ENCODE measurements around the gene MRPS9. TPM values are rescaled to one million over a fixed set of nuclear protein-coding genes. Genes with fewer than 3 reads are reported as not detected.

Gene MRPS9
- total and polyA plus RNA-seq, 2 of the 13 experiments (the other 11 are each of a cell fraction or from before 2014, with no cell fraction given) = 31.2 to 91.8 TPM

- in situ Hi-C loops (cut with HindIII; ENCODE audit: extremely low pct_ligation_motif_present, low pct_unique_long_range_greater_than_20kb) (no loop called here), intact Hi-C loops (cut with micrococcal nuclease; ENCODE audit: unreplicated experiment) (no loop called here)
- Histone ChIP-seq H3K4me1 (ENCODE audit: insufficient read depth, low read length) (no peaks in the 10 kb centered on the region), H3K4me3 (replicated peaks in 1 of 3; ENCODE audit: insufficient read depth in 1 of 3, low read depth in 2 of 3, low read length in 3 of 3) (no peak overlapping the region), H2AFZ (ENCODE audit: low read length) (no peak overlapping the region), H3K36me3 (replicated peaks in 1 of 2; ENCODE audit: control insufficient read depth in 1 of 2, insufficient read depth in 2 of 2, low read length in 2 of 2) (peaks cover 6 to 11% of the 10 kb centered on the region in 2 experiments; a peak in 2 of 5 replicates), H4K20me1 (ENCODE audit: insufficient read depth, low read length) (no peaks in the 10 kb centered on the region), H3K27ac (ENCODE audit: extremely low read length, insufficient read depth, low read length) (no peak overlapping the region), H3K4me2 (ENCODE audit: low read depth, low read length) (no peak overlapping the region), H3K9me3 (ENCODE audit: low read length) (no peaks in the 10 kb centered on the region), H3K79me2 (ENCODE audit: insufficient read depth, low read length) (no peaks in the 10 kb centered on the region), H3K9ac (ENCODE audit: insufficient read depth, low read depth, low read length) (no peak overlapping the region), H3K27me3 (ENCODE audit: control insufficient read depth in 1 of 2, insufficient read depth in 2 of 2, low read length in 2 of 2) (no peaks in the 10 kb centered on the region)
- no peak for ATAC-seq
- TF ChIP-seq HIVEP1 (CRISPR knock-in tag; IDR thresholded peaks at IDR 0.05) (no peak), CTCF (CRISPR knock-in tag; IDR thresholded peaks at IDR 0.05) (no peak)
- ChIA-PET CTCF (ENCODE audit: low intra/inter-chr PET ratio, low total read pairs) (no interaction called here), POLR2A (no interaction called here)
- DNase-seq (ENCODE audit: low spot score) = no peak
- BruUV-seq (replicated peaks) = no TSS peak
- no peak for FAIRE-seq
Measured at GRCh38 chr2:105080461-105080860, 42.6 kb downstream of the MRPS9 start.

GRCh38 chr2:105081006-105081601 is 43.2 kb downstream of the MRPS9 start:
- no peak overlapping the region for H3K4me2 ChIP-seq (ENCODE audit: low read depth, low read length)
- H2AFZ ChIP-seq (ENCODE audit: low read length) = no peak overlapping the region
- H3K27ac ChIP-seq (ENCODE audit: extremely low read length, insufficient read depth, low read length) = no peak overlapping the region
- BruUV-seq (replicated peaks) = no TSS peak
- H3K79me2 ChIP-seq (ENCODE audit: insufficient read depth, low read length) = no peaks in the 10 kb centered on the region
- ChIA-PET POLR2A (no interaction called here), CTCF (ENCODE audit: low intra/inter-chr PET ratio, low total read pairs) (no interaction called here)
- in situ Hi-C loops (cut with HindIII; ENCODE audit: extremely low pct_ligation_motif_present, low pct_unique_long_range_greater_than_20kb) (no loop called here), intact Hi-C loops (cut with micrococcal nuclease; ENCODE audit: unreplicated experiment) (no loop called here)
- H3K36me3 ChIP-seq (replicated peaks in 1 of 2; ENCODE audit: control insufficient read depth in 1 of 2, insufficient read depth in 2 of 2, low read length in 2 of 2) = peaks cover 6 to 11% of the 10 kb centered on the region in 2 experiments; a peak in 2 of 5 replicates
- H3K4me1 ChIP-seq (ENCODE audit: insufficient read depth, low read length) = no peaks in the 10 kb centered on the region
- no peaks in the 10 kb centered on the region for H3K9me3 ChIP-seq (ENCODE audit: low read length)
- no peak for FAIRE-seq
- H3K27me3 ChIP-seq (ENCODE audit: control insufficient read depth in 1 of 2, insufficient read depth in 2 of 2, low read length in 2 of 2) = no peaks in the 10 kb centered on the region
- no peaks in the 10 kb centered on the region for H4K20me1 ChIP-seq (ENCODE audit: insufficient read depth, low read length)
- DNase-seq (ENCODE audit: low spot score) = no peak
- ATAC-seq = no peak
- no peak overlapping the region for H3K9ac ChIP-seq (ENCODE audit: insufficient read depth, low read depth, low read length)
- 95% methylated on average over 20 of the region's 20 CpGs for WGBS (ENCODE audit: low lambda C conversion rate)
- no peak overlapping the region for H3K4me3 ChIP-seq (replicated peaks in 1 of 3; ENCODE audit: insufficient read depth in 1 of 3, low read depth in 2 of 3, low read length in 3 of 3)
- TF ChIP-seq ZNF143 (CRISPR knock-in tag; IDR thresholded peaks at IDR 0.05) (no peak), ZBTB20 (CRISPR knock-in tag; IDR thresholded peaks at IDR 0.05; ENCODE audit: borderline replicate concordance, low read depth) (no peak), CERS6 (CRISPR knock-in tag; IDR thresholded peaks at IDR 0.05) (no peak), ONECUT2 (CRISPR knock-in tag; IDR thresholded peaks at IDR 0.05) (no peak), ZBTB49 (CRISPR knock-in tag; IDR thresholded peaks at IDR 0.05; ENCODE audit: borderline replicate concordance) (no peak), ZNF570 (CRISPR knock-in tag; IDR thresholded peaks at IDR 0.05; ENCODE audit: borderline replicate concordance) (no peak), KDM1A (CRISPR knock-in tag; IDR thresholded peaks at IDR 0.05) (no peak), ZNF749 (CRISPR knock-in tag; IDR thresholded peaks at IDR 0.05; ENCODE audit: borderline replicate concordance) (no peak), MAFK (conservative IDR thresholded peaks at IDR 0.05 in 1 of 2, IDR thresholded peaks at IDR 0.05 in 1 of 2; ENCODE audit: low read length in 2 of 2) (no peak), ZNF660 (CRISPR knock-in tag; IDR thresholded peaks at IDR 0.05; ENCODE audit: borderline replicate concordance, low read depth) (no peak), ZKSCAN5 (CRISPR knock-in tag; IDR thresholded peaks at IDR 0.05) (no peak), U2AF2 (IDR thresholded peaks at IDR 0.05; ENCODE audit: low read depth, low read length) (no peak)

Data from HepG2 (cell line).